Kidney tubule cell (primary cell): ENCODE measurements around the gene UST.
A peak's percentile ranks its signal among the peaks of the same experiment; 100 is the strongest.
"Not testable (repeated sequence)": the region's sequence is repeated elsewhere in the genome, so short reads cannot be mapped to it uniquely, and the experiment has no call there.

ENCODE experiments used
- DNase-seq: peaks from one replicate; pipeline ENCODE4 v3.0.0-alpha.2; 2018; ENCODE audit warnings: low spot score

Gene UST

DNA sequence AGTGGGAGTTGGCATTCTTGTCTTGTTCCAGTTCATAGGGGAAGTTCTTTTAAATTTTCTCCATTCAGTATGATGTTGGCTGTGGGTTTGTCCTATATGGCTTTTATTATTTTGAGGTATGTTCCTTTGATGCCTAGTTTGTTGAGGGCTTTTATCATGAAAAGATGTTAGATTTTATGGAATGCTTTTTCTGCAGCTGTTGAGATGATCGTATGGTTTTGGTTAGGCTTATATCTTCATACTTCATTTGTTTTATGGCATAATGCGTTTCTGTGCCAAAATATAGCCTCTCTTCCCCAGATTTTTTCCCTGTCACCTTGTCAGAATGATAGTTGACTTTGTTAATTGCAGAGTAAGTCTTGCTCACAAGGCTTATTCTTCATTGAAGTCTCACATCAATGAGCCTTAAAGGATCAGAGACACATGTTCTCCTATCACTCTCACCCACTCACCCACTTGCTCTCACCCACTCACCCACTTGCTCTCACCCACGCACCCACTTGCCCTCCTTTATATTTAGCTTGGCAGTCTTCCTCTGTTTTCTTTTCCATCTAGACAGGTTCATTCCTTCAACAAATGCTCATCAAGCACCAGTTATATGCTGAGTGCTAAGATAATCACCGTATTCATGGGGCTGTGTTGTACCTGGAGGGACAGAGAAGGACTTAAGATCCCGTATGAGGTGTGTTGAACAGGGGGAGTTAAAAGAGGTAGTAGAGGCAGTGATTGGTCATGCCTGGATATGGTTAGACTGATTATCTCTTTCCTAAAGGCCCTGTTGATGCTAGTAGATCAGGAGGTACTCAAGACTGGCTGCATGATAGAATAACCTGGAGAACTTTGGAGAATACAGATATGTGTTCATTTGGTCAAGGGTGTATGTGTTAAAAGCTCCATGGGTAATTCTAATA is 19.3 kb downstream of the UST start:
- no peak for DNase-seq

GRCh38 chr6:148768646-148769270 is 21.9 kb downstream of the UST start:
- no peak for DNase-seq

DNA sequence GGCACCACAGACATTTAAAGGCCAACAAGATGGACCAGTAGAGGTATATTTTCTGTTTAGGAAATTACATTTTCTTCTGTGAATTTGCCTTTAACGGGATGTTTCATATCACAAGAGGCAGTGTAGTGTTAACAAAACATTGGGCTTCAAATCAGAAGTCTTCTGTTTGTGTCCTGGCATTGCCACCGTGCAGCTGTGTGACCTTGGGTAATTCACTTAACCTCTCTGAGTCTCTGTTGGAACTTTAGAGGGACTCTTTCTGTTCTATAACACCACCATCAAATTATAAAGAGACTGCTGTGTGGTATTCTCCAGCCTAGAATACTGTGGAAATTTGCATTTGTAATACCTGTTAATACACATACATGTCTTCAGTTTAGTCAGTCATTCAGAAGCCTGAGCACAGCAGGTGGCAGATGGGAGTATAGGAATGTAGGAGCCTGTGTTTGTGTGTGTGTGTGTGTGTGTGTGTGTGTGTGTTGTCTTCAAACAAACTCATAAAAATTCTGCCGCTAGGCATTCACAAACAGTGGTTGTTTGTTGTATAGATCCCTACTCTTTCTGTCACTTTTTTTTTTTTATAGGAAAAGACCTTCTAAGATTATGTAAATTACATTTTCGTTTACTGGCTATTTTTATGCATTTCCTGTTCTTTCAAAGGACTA is 22.6 kb downstream of the UST start:
- no peak for DNase-seq

GRCh38 chr6:148770408-148771211 is 23.8 kb downstream of the UST start:
- DNase-seq = no peak

- no peak for DNase-seq
Observed at GRCh38 chr6:148771212-148771601, 24.4 kb downstream of the UST start.

DNA sequence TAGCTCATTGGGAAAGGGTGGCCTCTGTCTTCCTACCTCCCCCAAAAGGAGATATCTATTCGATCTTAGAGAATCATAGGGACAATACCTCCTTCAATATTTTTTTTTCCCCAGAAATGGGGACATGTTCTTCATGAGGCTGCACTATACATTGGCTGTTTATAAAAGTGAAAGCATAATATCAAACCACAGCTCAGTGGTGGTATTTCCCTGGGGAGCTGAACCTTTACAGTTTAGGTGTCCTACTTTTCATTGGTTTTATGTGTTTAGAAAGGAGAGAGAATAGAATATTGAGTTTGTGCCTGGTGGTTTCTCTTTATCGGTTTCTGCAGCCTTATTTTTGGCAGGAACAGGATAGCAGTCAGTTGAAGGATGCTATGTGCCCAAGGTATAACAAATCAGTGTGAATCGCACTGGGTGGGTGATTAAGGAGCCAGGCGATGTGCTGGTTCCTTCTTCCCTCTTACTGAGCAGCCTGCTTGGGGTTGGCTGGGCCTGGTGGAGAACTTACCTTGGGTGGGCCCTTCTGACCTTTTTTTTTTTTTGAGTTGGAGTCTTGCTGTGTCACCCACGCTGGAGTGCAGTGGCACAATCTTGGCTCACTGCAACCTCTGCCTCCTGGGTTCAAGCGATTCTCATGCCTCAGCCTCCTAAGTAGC is 25.2 kb downstream of the UST start:
- DNase-seq = no peak

DNA sequence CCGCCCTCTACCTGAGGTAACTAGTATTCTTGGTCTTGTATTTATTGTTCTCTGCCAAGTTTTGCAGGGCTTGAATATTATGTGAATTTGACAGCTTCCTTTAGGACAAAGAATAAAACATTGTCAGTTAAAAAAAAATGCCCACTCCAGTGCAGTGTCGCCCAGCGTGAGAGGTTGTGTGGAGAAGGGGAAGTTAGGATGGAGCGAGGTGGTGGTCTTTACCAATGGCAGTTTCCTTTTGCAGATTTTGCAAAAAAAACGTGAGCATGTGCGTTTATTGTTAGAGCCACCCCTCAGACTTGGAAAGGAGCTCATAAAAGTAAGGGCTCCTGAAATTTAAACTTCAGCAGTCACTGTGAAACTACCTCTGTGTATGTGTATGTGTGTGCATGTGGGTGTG is 28.3 kb downstream of the UST start:
- DNase-seq = no peak

GRCh38 chr6:148776321-148777308 is 29.8 kb downstream of the UST start:
- DNase-seq = peak; percentile 17

DNA sequence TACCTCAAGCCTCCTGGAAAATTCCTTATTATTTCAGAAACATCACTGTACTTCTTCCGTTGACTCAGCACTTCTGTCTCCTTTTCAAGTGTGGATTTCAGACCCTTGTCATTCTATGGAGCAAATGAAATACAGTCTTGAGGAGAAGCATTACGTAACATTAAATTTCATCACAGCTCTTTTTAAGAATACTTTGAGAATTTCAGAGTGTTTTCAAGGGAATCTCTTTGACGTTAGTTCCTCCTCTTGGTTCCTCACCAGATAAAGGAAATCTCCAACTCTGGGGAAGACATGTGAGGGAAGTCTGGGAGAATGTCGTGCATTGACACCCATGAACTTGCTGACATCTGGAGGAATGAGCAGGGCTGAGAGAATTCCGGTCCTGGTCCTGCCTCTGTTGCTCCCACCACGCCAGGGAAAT is 32.3 kb downstream of the UST start:
- no peak for DNase-seq

DNA sequence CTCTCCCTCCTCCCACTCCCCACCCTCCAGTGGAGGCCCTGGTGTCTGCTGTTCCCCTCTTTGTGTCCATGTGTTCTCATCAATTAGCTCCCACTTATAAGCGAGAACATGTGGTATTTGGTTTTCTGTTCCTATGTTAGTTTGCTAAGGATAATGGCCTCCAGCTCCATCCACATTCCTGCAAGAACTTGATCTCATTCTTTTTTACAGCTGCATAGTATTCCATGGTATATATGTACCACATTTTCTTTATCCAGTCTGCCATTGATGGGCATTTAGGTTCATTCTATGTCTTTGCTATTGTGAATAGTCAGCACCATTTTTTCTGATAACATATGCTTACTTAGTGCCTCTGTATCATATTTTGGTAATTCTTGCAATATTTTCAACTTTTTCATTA is 33.6 kb downstream of the UST start:
- DNase-seq = not testable (repeated sequence)

DNA sequence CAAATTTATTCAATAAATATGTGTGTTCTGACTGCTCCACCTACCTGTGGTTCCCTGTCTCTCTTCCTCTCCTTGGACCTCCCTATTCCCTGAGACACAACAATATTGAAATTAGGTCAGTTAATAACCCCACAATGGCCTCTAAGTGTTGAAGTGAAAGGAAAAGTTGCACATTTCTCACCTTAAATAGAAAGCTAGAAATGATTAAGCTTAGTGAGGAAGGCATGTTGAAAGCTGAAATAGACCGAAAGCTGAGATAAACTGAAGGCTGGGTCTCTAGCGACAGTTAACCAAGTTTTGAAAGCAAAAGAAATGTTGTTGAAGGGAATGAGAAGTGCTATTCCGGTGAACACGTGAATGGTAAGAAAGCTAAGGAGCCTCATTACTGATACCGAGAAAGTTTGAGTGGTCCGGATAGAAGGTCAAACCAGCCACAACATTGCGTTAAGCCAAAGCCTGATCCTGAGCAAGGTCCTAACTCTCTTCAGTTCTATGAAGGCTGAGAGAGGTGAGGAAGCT is 34.1 kb downstream of the UST start:
- no peak for DNase-seq

GRCh38 chr6:148789948-148790347 is 43.1 kb downstream of the UST start:
- DNase-seq = no peak

DNA sequence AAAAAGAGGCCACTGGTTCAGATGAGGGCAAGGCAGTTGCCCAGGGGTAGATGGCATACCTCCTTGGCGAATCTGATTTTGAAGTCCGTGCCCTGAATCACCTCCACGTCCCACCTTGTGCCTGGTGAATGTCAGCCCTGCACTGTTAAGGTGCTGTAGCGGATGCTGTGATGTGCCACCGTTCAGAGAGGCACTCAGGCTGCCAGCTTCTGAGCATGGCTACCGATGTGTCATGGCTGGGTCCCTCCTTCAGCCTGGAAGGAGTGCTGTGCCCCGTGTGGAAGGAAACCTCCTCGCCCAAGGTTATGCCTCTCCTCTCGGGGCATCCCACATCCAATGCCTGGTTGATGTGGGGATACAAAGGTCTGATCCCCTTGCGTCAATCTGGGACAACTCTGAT is 43.6 kb downstream of the UST start:
- DNase-seq = no peak

DNA sequence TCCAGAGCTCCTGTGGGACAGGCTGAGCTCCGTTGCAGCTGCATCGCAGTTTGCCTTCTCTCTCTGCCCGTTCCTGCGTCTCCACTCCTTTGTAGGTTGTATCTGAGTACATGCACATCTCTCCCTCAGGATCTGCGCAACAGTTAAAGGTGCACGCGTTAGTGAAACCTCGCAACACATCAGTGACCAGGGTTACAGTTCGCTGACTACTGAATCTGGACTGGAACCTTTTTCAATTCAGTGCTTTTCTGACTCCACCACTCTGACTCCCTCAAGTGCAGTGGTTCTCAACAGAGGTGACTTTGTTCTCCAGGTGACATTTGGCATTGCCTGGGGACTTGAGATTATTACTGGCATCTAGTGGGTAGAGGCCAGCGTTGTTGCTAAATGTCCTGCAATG is 44.0 kb downstream of the UST start:
- peak; percentile 70 for DNase-seq

DNA sequence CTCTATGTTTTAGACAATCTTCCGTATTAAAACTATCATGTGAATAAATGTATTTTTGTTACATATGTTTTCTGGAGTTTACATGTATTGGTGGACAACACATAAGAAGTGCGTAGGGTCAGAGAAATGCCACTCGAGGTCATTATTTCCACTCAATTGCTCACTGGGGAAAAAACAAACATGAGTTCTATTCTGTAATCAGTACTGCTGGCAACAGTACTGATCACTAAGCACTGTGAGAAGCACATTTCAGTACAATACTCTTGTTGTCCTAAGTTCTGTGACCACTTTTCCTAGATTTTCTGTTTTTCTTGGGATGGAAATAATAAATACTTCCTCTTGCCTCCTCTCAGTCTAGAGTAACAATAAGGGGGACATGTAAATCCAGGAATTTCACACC is 44.5 kb downstream of the UST start:
- DNase-seq = no peak

DNA sequence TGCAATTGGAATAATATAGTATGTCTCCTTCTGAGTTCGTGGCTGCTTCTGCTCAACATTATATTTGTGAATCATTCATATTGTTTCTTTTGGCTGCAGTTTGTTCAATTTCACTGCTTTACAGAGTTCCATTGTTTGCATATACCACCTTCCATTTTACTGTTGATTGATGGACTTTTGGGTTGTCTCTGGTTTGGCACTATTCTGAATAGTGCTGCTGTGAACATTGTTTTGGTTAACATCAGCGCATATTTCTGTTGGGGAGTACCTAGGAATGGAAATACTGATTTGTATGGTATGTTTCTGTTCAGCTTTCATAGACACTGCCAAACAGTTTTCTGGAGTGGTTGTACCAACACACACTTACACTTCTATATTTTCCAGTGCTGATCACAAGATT is 46.9 kb downstream of the UST start:
- no peak for DNase-seq

GRCh38 chr6:148794797-148795196 is 48.0 kb downstream of the UST start:
- no peak for DNase-seq

DNA sequence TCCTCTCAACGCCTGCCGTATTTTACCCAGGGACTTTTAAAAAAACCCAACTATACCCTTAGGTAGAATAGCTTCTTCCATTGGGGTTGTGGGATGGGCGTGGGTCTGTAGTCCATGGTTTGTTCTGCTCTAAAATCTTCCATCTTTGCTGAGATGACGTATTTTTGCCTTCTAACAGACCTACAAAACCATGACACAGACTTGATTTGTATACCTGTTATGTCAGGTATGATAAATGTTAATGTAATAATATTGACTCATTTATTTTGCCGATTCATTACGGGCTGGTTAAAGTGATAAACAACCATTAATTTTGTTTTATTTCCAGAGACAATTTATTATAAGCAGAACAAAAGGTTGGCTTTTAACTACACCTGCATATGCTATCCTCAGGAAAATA is 48.7 kb downstream of the UST start:
- no peak for DNase-seq

GRCh38 chr6:148799647-148800046 is 52.8 kb downstream of the UST start:
- DNase-seq = no peak

DNA sequence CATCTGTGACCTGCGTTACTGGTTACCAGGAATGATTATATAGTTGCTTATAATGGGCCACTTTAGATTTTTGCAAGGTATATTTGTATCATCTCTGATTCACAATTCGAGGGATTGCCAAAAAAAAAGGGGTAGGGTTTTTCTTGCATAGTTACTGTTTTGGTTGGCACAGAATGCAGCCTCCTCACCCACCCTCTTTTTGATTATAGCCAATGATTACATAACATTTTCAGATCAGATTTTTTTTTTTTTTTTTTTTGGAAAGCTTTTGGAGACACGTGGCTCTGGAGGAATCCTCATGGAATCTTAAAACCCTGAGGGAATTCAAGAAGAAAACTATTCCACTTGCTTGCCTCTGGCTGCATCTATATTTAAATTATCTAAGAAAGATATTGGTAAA is 53.7 kb downstream of the UST start:
- DNase-seq = no peak
